ENCODE measurements around the gene C2orf78.

DNA sequence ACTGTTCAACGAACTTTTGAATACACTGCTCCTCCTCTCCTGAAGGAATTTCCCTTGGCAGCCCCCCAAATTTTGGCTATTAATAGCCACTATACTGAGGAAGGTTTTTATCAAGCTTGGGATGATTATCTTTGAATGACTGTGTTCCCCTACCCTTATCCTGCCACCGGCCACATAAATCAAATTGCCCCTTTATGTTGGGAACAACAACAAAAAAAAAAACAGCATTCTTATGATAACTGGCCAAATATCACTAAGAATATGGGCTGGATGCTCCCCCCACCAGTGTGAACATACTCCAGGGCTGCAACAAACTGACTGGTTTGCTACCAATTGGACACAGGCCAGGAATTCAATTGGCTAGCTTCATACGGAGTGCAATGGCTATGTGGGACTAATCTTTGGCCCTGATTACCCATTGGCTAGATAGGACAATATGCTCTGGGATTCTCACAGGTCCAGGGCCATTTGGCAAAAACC is 24.7 kb upstream of the C2orf78 start:
- TF ChIP-seq, protein P1, sequence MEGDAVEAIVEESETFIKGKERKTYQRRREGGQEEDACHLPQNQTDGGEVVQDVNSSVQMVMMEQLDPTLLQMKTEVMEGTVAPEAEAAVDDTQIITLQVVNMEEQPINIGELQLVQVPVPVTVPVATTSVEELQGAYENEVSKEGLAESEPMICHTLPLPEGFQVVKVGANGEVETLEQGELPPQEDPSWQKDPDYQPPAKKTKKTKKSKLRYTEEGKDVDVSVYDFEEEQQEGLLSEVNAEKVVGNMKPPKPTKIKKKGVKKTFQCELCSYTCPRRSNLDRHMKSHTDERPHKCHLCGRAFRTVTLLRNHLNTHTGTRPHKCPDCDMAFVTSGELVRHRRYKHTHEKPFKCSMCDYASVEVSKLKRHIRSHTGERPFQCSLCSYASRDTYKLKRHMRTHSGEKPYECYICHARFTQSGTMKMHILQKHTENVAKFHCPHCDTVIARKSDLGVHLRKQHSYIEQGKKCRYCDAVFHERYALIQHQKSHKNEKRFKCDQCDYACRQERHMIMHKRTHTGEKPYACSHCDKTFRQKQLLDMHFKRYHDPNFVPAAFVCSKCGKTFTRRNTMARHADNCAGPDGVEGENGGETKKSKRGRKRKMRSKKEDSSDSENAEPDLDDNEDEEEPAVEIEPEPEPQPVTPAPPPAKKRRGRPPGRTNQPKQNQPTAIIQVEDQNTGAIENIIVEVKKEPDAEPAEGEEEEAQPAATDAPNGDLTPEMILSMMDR (conservative IDR thresholded peaks at IDR 0.05; ENCODE audit: low read depth, low read length), result no peak
- TF ChIP-seq EZH2 (IDR thresholded peaks at IDR 0.05; ENCODE audit: borderline replicate concordance, low read depth, low read length, poor library complexity, severe bottlenecking), result no peak

All from A673 (cell line).